ENCODE results near the gene ADPRHL1. TPM values are rescaled to one million over a fixed set of nuclear protein-coding genes. Genes with fewer than 3 reads are reported as not detected.

The ADPRHL1 gene
- total RNA-seq (2022; extraction: Qiagen RNA extraction; ENCODE audit: low read depth), result 10.7 to 15.5 TPM (median 12.6 TPM) in 5 replicates

DNA sequence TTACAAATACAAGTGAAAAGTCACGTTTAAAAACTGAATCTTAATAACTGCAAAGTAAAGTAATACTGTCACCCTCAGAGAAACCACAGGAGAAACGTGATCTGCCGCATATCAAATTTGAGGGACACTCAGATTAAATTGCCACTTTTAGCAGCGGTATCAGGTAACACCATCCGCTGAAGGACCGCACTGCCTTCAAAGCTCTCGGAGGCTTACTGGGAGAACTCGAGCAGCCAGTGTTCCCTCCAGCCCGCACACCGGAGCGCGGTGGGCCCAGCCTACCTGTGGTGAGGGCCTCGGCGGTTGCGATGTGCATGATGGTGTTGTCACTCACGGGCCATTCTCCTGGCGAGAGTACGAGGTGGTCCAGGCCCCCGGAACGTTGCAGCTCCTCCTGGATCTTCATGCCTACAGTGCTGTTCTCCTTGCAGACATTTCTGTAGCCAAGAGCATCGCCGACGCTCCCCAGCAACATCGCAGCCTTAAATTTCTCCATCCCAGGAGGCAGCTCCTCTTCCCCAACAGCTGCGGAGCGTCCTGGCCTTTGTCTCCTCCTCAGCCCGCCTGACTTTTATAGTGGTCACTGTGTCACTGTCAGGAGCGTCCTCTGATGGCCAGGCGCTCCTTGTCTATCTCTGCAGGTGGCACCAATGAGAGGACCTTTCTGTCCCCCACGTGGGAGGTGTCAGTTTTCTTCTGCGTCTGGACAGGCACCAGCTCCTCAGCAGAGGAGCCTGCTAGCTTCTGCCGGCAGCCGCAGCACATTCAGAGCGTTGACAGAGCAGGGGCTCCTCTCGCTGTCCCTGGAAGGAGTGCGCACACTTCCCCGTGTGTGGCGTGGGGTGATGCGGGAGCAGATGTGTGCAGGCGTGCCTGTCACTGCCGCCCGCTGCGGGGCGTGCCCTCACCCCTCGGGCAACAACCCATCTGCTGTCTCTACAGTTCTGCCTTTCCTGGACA is at the start of gene ADPRHL1:
Gene ADPRHL1, minus strand, starts transcription at position 547 of the 960 bp plus-strand sequence. Its CDS starts 51 bp downstream, at position 496.

DNA sequence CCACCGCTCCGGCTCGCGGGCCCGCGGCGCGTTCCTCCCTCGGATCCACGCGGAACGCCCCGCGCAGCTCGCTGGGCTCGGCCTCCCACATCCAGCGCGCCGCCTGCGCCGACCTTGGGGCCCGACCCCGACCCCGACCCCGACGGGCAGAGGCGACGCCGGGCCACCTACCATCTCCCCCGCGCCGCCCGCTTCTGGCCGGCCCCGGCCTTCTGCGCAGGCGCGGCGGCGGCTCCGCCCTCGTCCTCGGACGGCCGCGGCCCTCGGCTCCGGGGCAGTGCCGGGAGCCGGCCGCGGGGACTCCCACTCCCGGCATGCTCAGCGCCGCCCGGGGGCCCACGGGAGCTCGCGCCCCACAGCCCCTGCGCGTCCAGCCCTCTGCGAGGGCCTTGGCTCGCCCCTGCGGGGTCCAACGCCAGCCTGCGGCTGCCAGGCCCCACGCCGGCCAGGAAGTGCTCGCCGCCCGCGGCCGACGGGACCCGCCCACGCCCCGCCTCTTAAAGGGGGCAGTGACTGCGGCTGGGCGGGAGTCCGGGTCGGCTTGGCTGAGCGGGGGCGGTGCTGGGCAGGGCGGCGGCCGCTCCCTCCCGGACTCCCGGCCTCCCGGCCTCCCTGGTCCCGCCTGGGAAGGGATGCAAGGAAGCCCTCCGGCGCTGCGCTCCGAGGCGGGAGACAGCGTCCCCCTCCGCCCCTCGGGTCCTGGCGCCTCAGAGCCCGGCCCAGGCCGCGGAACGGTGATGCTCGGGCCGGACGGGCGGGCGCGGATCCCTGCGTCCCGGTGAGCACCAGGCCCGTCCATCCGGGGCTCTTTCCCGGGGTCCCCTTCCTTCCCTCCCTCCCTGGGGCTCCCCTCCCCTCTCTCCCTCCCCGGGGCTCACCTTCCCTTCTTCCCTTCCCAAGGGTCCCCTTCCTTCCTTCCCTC is 37.5 kb upstream of the ADPRHL1 start, which contains the start of gene DCUN1D2:
Gene DCUN1D2, minus strand, starts transcription at position 216 of the 922 bp plus-strand sequence. Its CDS starts 42 bp downstream, at position 174.

Other genes starting within 250 kb of the ADPRHL1 start
- 39.7 to 46.2 TPM (median 44.0 TPM) in 5 replicates for gene PCID2, start 244.8 kb downstream of the ADPRHL1 start, total RNA-seq (2022; extraction: Qiagen RNA extraction; ENCODE audit: low read depth)
- gene CUL4A, start 243.9 kb downstream of the ADPRHL1 start, total RNA-seq (2022; extraction: Qiagen RNA extraction; ENCODE audit: low read depth), result 49.7 to 61.1 TPM (median 56.9 TPM) in 5 replicates
- 79.7 to 93.1 TPM (median 87.4 TPM) in 5 replicates for gene LAMP1, start 156.2 kb downstream of the ADPRHL1 start, total RNA-seq (2022; extraction: Qiagen RNA extraction; ENCODE audit: low read depth)
- gene GRTP1, start 89.4 kb downstream of the ADPRHL1 start, total RNA-seq (2022; extraction: Qiagen RNA extraction; ENCODE audit: low read depth), result 1.2 to 1.7 TPM (median 1.4 TPM) in 5 replicates
- 9.0 to 11.1 TPM (median 10.1 TPM) in 5 replicates for gene DCUN1D2, start 37.2 kb upstream of the ADPRHL1 start, total RNA-seq (2022; extraction: Qiagen RNA extraction; ENCODE audit: low read depth)
- 99.4 to 116 TPM (median 107 TPM) in 5 replicates for gene TFDP1, start 131.3 kb upstream of the ADPRHL1 start, total RNA-seq (2022; extraction: Qiagen RNA extraction; ENCODE audit: low read depth)
- not detected in 5 replicates for gene ATP4B, start 204.7 kb upstream of the ADPRHL1 start, total RNA-seq (2022; extraction: Qiagen RNA extraction; ENCODE audit: low read depth)
- 0.02 TPM in 1 of 5 replicates, not detected in the others for gene GRK1, start 213.7 kb upstream of the ADPRHL1 start, total RNA-seq (2022; extraction: Qiagen RNA extraction; ENCODE audit: low read depth)

All from A549 treated with DMSO at 1 μM for 4 hours (cell line).